HG02840 (cell line): Measurements from ENCODE around the gene SIL1.

Experiments
- ATAC-seq: cut with Tn5 transposase; IDR thresholded peaks from one replicate; pipeline ENCODE4 v1.9.1; 2021; ENCODE audit warnings: mild to moderate bottlenecking, moderate library complexity, moderate number of reproducible peaks; ENCODE audit not compliant: unreplicated experiment, low FRiP score

The SIL1 gene

GRCh38 chr5:138967791-138968448, 230.2 kb downstream of the SIL1 start:
- no peak for ATAC-seq

- no peak for ATAC-seq
These were observed 231.8 kb downstream of the SIL1 start for GRCh38 chr5:138966236-138966985.

GRCh38 chr5:138965626-138966025, 232.5 kb downstream of the SIL1 start:
- no peak for ATAC-seq

GRCh38 chr5:138964647-138965201, 233.4 kb downstream of the SIL1 start:
- no peak for ATAC-seq

- no peak for ATAC-seq
These were observed 234.3 kb downstream of the SIL1 start for GRCh38 chr5:138963763-138964371.

- no peak for ATAC-seq
These were observed 235.4 kb downstream of the SIL1 start for GRCh38 chr5:138962614-138963370.

GRCh38 chr5:138961729-138962128, 236.4 kb downstream of the SIL1 start:
- ATAC-seq: no peak

GRCh38 chr5:138961221-138961620, 236.9 kb downstream of the SIL1 start:
- ATAC-seq: no peak

- no peak for ATAC-seq
These were observed 237.9 kb downstream of the SIL1 start for GRCh38 chr5:138960145-138960692.

- no peak for ATAC-seq
These were observed 241.4 kb downstream of the SIL1 start for GRCh38 chr5:138956801-138957200.

- no peak for ATAC-seq
These were observed 242.4 kb downstream of the SIL1 start for GRCh38 chr5:138955671-138956295.

- ATAC-seq: no peak
These were observed 243.0 kb downstream of the SIL1 start for GRCh38 chr5:138955013-138955660.

- ATAC-seq: no peak
These were observed 243.7 kb downstream of the SIL1 start for GRCh38 chr5:138954257-138955012.

- no peak for ATAC-seq
These were observed 244.5 kb downstream of the SIL1 start for GRCh38 chr5:138953387-138954256.

- ATAC-seq: no peak
These were observed 245.2 kb downstream of the SIL1 start for GRCh38 chr5:138952962-138953361.

GRCh38 chr5:138951986-138952735, 246.0 kb downstream of the SIL1 start:
- ATAC-seq: no peak
